Measurements from ENCODE around the gene EIF4A3.

GRCh38 chr17:80176757-80177156 lies 29.8 kb upstream of the EIF4A3 start:
- TF ChIP-seq, protein P1, sequence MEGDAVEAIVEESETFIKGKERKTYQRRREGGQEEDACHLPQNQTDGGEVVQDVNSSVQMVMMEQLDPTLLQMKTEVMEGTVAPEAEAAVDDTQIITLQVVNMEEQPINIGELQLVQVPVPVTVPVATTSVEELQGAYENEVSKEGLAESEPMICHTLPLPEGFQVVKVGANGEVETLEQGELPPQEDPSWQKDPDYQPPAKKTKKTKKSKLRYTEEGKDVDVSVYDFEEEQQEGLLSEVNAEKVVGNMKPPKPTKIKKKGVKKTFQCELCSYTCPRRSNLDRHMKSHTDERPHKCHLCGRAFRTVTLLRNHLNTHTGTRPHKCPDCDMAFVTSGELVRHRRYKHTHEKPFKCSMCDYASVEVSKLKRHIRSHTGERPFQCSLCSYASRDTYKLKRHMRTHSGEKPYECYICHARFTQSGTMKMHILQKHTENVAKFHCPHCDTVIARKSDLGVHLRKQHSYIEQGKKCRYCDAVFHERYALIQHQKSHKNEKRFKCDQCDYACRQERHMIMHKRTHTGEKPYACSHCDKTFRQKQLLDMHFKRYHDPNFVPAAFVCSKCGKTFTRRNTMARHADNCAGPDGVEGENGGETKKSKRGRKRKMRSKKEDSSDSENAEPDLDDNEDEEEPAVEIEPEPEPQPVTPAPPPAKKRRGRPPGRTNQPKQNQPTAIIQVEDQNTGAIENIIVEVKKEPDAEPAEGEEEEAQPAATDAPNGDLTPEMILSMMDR (optimal IDR thresholded peaks at IDR 0.05 in 1 of 3, IDR thresholded peaks at IDR 0.05 in 1 of 3, conservative IDR thresholded peaks at IDR 0.05 in 1 of 3; ENCODE audit: extremely low read depth in 1 of 3, insufficient read depth in 2 of 3, low read length in 3 of 3), result no peak
- TF ChIP-seq EZH2 (IDR thresholded peaks at IDR 0.05; ENCODE audit: low read length), result no peak

Data from keratinocyte (primary cell).